ENCODE results near the gene SNRPD3. TPM values are rescaled to one million over a fixed set of nuclear protein-coding genes. Genes with fewer than 3 reads are reported as not detected.

SNRPD3 gene
- 177 and 212 TPM in 2 replicates for polyA plus RNA-seq (2012; rRNA removed)
- 176 and 201 TPM in 2 replicates for polyA plus RNA-seq (2012; cell fraction: cytosol; rRNA removed)
- polyA plus RNA-seq (2012; cell fraction: nucleus; rRNA removed) = 95.0 and 101 TPM in 2 replicates

GRCh38 chr22:24555165-24556039 lies at the start of gene SNRPD3:
SNRPD3 (plus strand) TSS chr22:24555999; CDS start chr22:24557675, 1,676 bp downstream.
- POLR2A ChIA-PET = interaction anchor here (0.6 to 1.8 kb wide), 5 partner anchors 9 to 661 kb away, joined by 3 to 6 read pairs (median 3); partner anchors contain the start of gene MIF
- H3K4me2 ChIP-seq = peak within 1 kb of the TSS; percentile 96
- H3F3A ChIP-seq (replicated peaks; ENCODE audit: insufficient read depth) = no peaks in the 10 kb centered on the region
- H3K36me3 ChIP-seq (replicated peaks in 1 of 2; ENCODE audit: control insufficient read depth in 1 of 2, insufficient read depth in 2 of 2, low read length in 1 of 2) = peaks cover 17 to 34% of the 10 kb centered on the region in 2 experiments
- peaks cover 21% of the 10 kb centered on the region for H4K20me1 ChIP-seq (ENCODE audit: insufficient read depth)
- H3K9ac ChIP-seq = peak within 1 kb of the TSS; percentile 97
- H3K27me3 ChIP-seq (ENCODE audit: insufficient read depth) = no peaks in the 10 kb centered on the region
- no peaks in the 10 kb centered on the region for H3K9me3 ChIP-seq
- H3K9me2 ChIP-seq = no peaks in the 10 kb centered on the region
- H3K4me3 ChIP-seq (ENCODE audit: low read depth in 2 of 2, low read length in 1 of 2) = peak within 1 kb of the TSS; percentile 97 to 99
- peaks cover 16 to 23% of the 10 kb centered on the region in 2 experiments; a peak in 3 of 4 replicates for H3K4me1 ChIP-seq (ENCODE audit: control insufficient read depth in 1 of 2, insufficient read depth in 2 of 2, low read depth in 1 of 2, low read length in 1 of 2)
- peak within 1 kb of the TSS; percentile 97 to 98 for H3K27ac ChIP-seq (ENCODE audit: low read depth in 2 of 2, low read length in 1 of 2)
- CTCF ChIA-PET = no interaction called here
- under 1% methylated on average over 45 of the region's 59 CpGs for WGBS (ENCODE audit: low lambda C conversion rate)
- H3K79me2 ChIP-seq (ENCODE audit: insufficient read depth) = peaks cover 91% of the 10 kb centered on the region
- DNase-seq = peak; percentile 99
- peak within 1 kb of the TSS; percentile 91 for H2AFZ ChIP-seq (ENCODE audit: low read depth)
- TF ChIP-seq NFIC (IDR thresholded peaks at IDR 0.05; ENCODE audit: borderline replicate concordance) = peak; percentile 70; the same call in 1 of the 2 replicates
- peak; percentile 88 for TF ChIP-seq YY1 (IDR thresholded peaks at IDR 0.05; ENCODE audit: low read depth)
- no peak for TF ChIP-seq JUND (IDR thresholded peaks at IDR 0.05)
- peak; percentile 86; the same call in 1 of the 2 replicates for TF ChIP-seq SIN3A (IDR thresholded peaks at IDR 0.05; ENCODE audit: borderline replicate concordance, low read depth, low read length)
- TF ChIP-seq USF2 (IDR thresholded peaks at IDR 0.05; ENCODE audit: borderline replicate concordance, low read depth, low read length) = no peak
- no peak for TF ChIP-seq MEF2A (IDR thresholded peaks at IDR 0.05; ENCODE audit: borderline replicate concordance, low read depth)
- peak; percentile 87 for TF ChIP-seq TAF1 (IDR thresholded peaks at IDR 0.05; ENCODE audit: borderline replicate concordance, low read depth, low read length)
- TF ChIP-seq NRF1 (IDR thresholded peaks at IDR 0.05; ENCODE audit: low read depth, low read length) = peak; percentile 73
- no peak for TF ChIP-seq RXRA (IDR thresholded peaks at IDR 0.05; ENCODE audit: borderline replicate concordance, low read depth)
- 0 out of 2 replicates have a peak, but pooled peaks have one; percentile 21 for TF ChIP-seq TEAD4 (IDR thresholded peaks at IDR 0.05; ENCODE audit: borderline replicate concordance, insufficient read depth)
- TF ChIP-seq SMC3 (IDR thresholded peaks at IDR 0.05; ENCODE audit: low read depth, low read length) = no peak
- TF ChIP-seq FOXM1 (IDR thresholded peaks at IDR 0.05; ENCODE audit: low read depth) = 0 out of 2 replicates have a peak, but pooled peaks have one; percentile 17
- TF ChIP-seq GATA2 (CRISPR knock-in tag; IDR thresholded peaks at IDR 0.05) = no peak
- no peak for TF ChIP-seq CTCF (IDR thresholded peaks at IDR 0.05)
- no peak; the same call in 1 of the 2 replicates for TF ChIP-seq TCF12 (IDR thresholded peaks at IDR 0.05)
- peak; percentile 32; the same call in 1 of the 2 replicates for TF ChIP-seq IRF3 (IDR thresholded peaks at IDR 0.05; ENCODE audit: low read depth, low read length)
- TF ChIP-seq FOXJ3 (CRISPR knock-in tag; IDR thresholded peaks at IDR 0.05) = peak; percentile 82
- TF ChIP-seq MXI1 (IDR thresholded peaks at IDR 0.05; ENCODE audit: low read depth, low read length) = peak; percentile 82
- TF ChIP-seq RCOR1 (IDR thresholded peaks at IDR 0.05; ENCODE audit: low read length) = no peak
- TF ChIP-seq GABPA (IDR thresholded peaks at IDR 0.05; ENCODE audit: low read depth) = peak; percentile 91
- peak; percentile 50; the same call in 1 of the 2 replicates for TF ChIP-seq ZBTB33 (IDR thresholded peaks at IDR 0.05; ENCODE audit: borderline replicate concordance, low read depth)
- TF ChIP-seq USF1 (IDR thresholded peaks at IDR 0.05; ENCODE audit: borderline replicate concordance, low read depth) = peak; percentile 37; the same call in 1 of the 2 replicates
- peak; percentile 91 for TF ChIP-seq PBX3 (IDR thresholded peaks at IDR 0.05)
- peak; percentile 91 for TF ChIP-seq ELF1 (IDR thresholded peaks at IDR 0.05)
- TF ChIP-seq FOSL2 (IDR thresholded peaks at IDR 0.05; ENCODE audit: borderline replicate concordance, low read depth) = no peak
